PC-3 (cell line): Measurements from ENCODE around the gene ATP1B1. TPM values are rescaled to one million over a fixed set of nuclear protein-coding genes. Genes with fewer than 3 reads are reported as not detected.
A peak's percentile ranks its signal among the peaks of the same experiment; 100 is the strongest.
"Not testable (repeated sequence)": the region's sequence is repeated elsewhere in the genome, so short reads cannot be mapped to it uniquely, and the experiment has no call there.

Experiments
- ATAC-seq: fragments of 200-7000 bp; cut with Tn5 transposase; 2 replicates; pipeline ENCODE4 v1.9.1; 2020; ENCODE audit warnings: mild to moderate bottlenecking, moderate library complexity
- BruUV-seq: library from RNA; stranded (reverse); fragments of 400-500 nt; replicated peaks from 2 replicates; lab custom pipeline; 2021; lab: Mats Ljungman, UMichigan
- CTCF ChIA-PET: fragments of 300-600 bp; sonication (Branson Sonifier 250); formaldehyde crosslinking; loops from one replicate; lab custom pipeline; 2022; ENCODE audit warnings: antibody characterized with exemption; lab: Charles Lee
- POLR2A ChIA-PET: fragments of 300-600 bp; sonication (Branson Sonifier 250); formaldehyde crosslinking; loops from one replicate; lab custom pipeline; 2022; ENCODE audit warnings: antibody characterized with exemption; ENCODE audit not compliant: unreplicated experiment; lab: Charles Lee
- DNase-seq: peaks from one replicate; pipeline ENCODE4 v3.0.0-alpha.2; 2015
- H2AFZ ChIP-seq: fragments of 300-600 bp; sonication (generic); 2 replicates; pipeline ENCODE4 v1.6.0; 2016; ENCODE audit warnings: antibody characterized with exemption, low read length
- H3F3A ChIP-seq: fragments of 300-600 bp; sonication (generic); one replicate; pipeline ENCODE4 v1.6.0; 2017; ENCODE audit warnings: antibody characterized with exemption, low read length, control low read depth, mild to moderate bottlenecking; ENCODE audit not compliant: unreplicated experiment
- H3K27ac ChIP-seq: fragments of 300-600 bp; sonication (generic); 2 replicates; pipeline ENCODE4 v1.5.1; 2016; ENCODE audit warnings: mild to moderate bottlenecking, low read length
- H3K27me3 ChIP-seq: fragments of 300-600 bp; sonication (generic); 2 replicates; pipeline ENCODE4 v1.6.1; 2016; ENCODE audit warnings: low read length, mixed read lengths
- H3K36me3 ChIP-seq: fragments of 300-600 bp; sonication (generic); 2 replicates; pipeline ENCODE4 v1.6.1; 2016; ENCODE audit warnings: low read depth, mixed run types, low read length, mixed read lengths
- H3K4me1 ChIP-seq: fragments of 300-600 bp; sonication (generic); 2 replicates; pipeline ENCODE4 v1.5.1; 2016; ENCODE audit warnings: low read length; ENCODE audit not compliant: insufficient read depth
- H3K4me2 ChIP-seq: fragments of 300-600 bp; sonication (generic); 2 replicates; pipeline ENCODE4 v1.6.0; 2016; ENCODE audit warnings: low read length
- H3K4me3 ChIP-seq: fragments of 300-600 bp; sonication (generic); 2 replicates; pipeline ENCODE4 v1.5.1; 2016; ENCODE audit warnings: mild to moderate bottlenecking, low read length, mixed read lengths
- H3K79me2 ChIP-seq: fragments of 300-600 bp; sonication (generic); 2 replicates; pipeline ENCODE4 v1.6.1; 2017; ENCODE audit warnings: low read length, mixed read lengths
- H3K9ac ChIP-seq: fragments of 300-600 bp; sonication (generic); 2 replicates; pipeline ENCODE4 v1.6.0; 2016; ENCODE audit warnings: mild to moderate bottlenecking, low read length
- H3K9me2 ChIP-seq: fragments of 300-600 bp; sonication (generic); replicated peaks from 2 replicates; pipeline ENCODE4 v1.6.1; 2016; ENCODE audit warnings: mixed run types, low read length, mixed read lengths
- H3K9me3 ChIP-seq: fragments of 300-600 bp; sonication (generic); 2 replicates; pipeline ENCODE4 v1.6.1; 2016; ENCODE audit warnings: low read length, mixed read lengths
- H4K20me1 ChIP-seq: fragments of 300-600 bp; sonication (generic); 2 replicates; pipeline ENCODE4 v1.6.1; 2016; ENCODE audit warnings: low read length, mixed read lengths
- CTCF ChIP-seq: fragments of 300-600 bp; sonication (generic); conservative IDR thresholded peaks from 2 replicates; pipeline ENCODE4 v1.5.1; 2017; ENCODE audit warnings: antibody characterized with exemption, low read depth, mild to moderate bottlenecking, low read length
- EZH2 ChIP-seq: fragments of 300-600 bp; sonication (generic); IDR thresholded peaks from one replicate; pipeline ENCODE4 v1.6.1; 2017; ENCODE audit warnings: antibody characterized with exemption, mild to moderate bottlenecking, low read length; ENCODE audit not compliant: unreplicated experiment
- EZH2phosphoT487 ChIP-seq: fragments of 300-600 bp; sonication (generic); IDR thresholded peaks from 2 replicates; pipeline ENCODE4 v1.6.1; 2018; ENCODE audit warnings: mild to moderate bottlenecking, antibody characterized with exemption, low read length, borderline replicate concordance
- intact Hi-C: fragments of 100-400 bp; cut with micrococcal nuclease; formaldehyde crosslinking; loops from 2 replicates; pipeline ENCODE4 v1.9.0; 2023
- total RNA-seq: library from RNA; depleted of rRNA; stranded (reverse); fragments of >200 nt; gene quantifications from 2 replicates; pipeline ENCODE4 v1.2.3, GENCODE V29; 2014

The ATP1B1 gene
- total RNA-seq, 1 experiment from 2014 or later: 68.7 TPM

GRCh38 chr1:169163059-169163458 lies 56.6 kb downstream of the ATP1B1 start:
- Histone ChIP-seq H3F3A (peaks cover 3% of the 10 kb centered on the region), H3K79me2 (no peaks in the 10 kb centered on the region), H3K9ac (0 out of 2 replicates have a peak overlapping the region, but pooled peaks have one; percentile 5), H4K20me1 (no peaks in the 10 kb centered on the region), H3K9me3 (no peaks in the 10 kb centered on the region), H3K27ac (peak overlapping the region; percentile 70), H3K4me1 (peaks cover 32% of the 10 kb centered on the region), H3K36me3 (no peaks in the 10 kb centered on the region), H3K9me2 (no peaks in the 10 kb centered on the region), H3K27me3 (no peaks in the 10 kb centered on the region), H2AFZ (no peak overlapping the region), H3K4me2 (peak overlapping the region; percentile 75), H3K4me3 (peak overlapping the region; percentile 37; the same call in 1 of the 2 replicates)
- ChIA-PET CTCF (no interaction called here), POLR2A (no interaction called here)
- intact Hi-C loops: loop anchor here (2.0 kb wide), 2 partner anchors 56 to 78 kb away; partner anchors contain the start of gene ATP1B1
- no TSS peak for BruUV-seq
- DNase-seq (peak; percentile 92), ATAC-seq (peak; percentile 76)
- TF ChIP-seq EZH2phosphoT487: no peak
- TF ChIP-seq EZH2: no peak
- TF ChIP-seq CTCF: no peak

GRCh38 chr1:169175461-169175860 lies 69.0 kb downstream of the ATP1B1 start:
- POLR2A ChIA-PET: no interaction called here
- H3K4me2 ChIP-seq: no peak overlapping the region
- no TSS peak for BruUV-seq
- no peaks in the 10 kb centered on the region for H3K4me1 ChIP-seq
- no peaks in the 10 kb centered on the region for H3K27me3 ChIP-seq
- DNase-seq (no peak), ATAC-seq (no peak)
- H3K9ac ChIP-seq: no peak overlapping the region
- H3K36me3 ChIP-seq: no peaks in the 10 kb centered on the region
- H2AFZ ChIP-seq: no peak overlapping the region
- intact Hi-C loops: no loop called here
- H3K27ac ChIP-seq: no peak overlapping the region
- no peaks in the 10 kb centered on the region for H3K9me3 ChIP-seq
- H3K9me2 ChIP-seq: no peaks in the 10 kb centered on the region
- H3F3A ChIP-seq: no peaks in the 10 kb centered on the region
- CTCF ChIA-PET: no interaction called here
- no peaks in the 10 kb centered on the region for H4K20me1 ChIP-seq
- TF ChIP-seq EZH2 (no peak), EZH2phosphoT487 (no peak), CTCF (no peak)
- H3K4me3 ChIP-seq: no peak overlapping the region
- no peaks in the 10 kb centered on the region for H3K79me2 ChIP-seq

GRCh38 chr1:169179431-169179830 lies 72.9 kb downstream of the ATP1B1 start:
- H3K4me3 ChIP-seq, H3K27ac ChIP-seq, H3K4me2 ChIP-seq, H3K9me2 ChIP-seq, CTCF ChIA-PET, H4K20me1 ChIP-seq, H3K9me3 ChIP-seq, H3K4me1 ChIP-seq, H3F3A ChIP-seq, intact Hi-C loops, ATAC-seq, POLR2A ChIA-PET, H3K9ac ChIP-seq, BruUV-seq, H2AFZ ChIP-seq, H3K27me3 ChIP-seq, H3K79me2 ChIP-seq, DNase-seq, H3K36me3 ChIP-seq: not testable (repeated sequence)
